ENCODE data around the gene MAGEA3.
"Not testable (repeated sequence)": the region's sequence is repeated elsewhere in the genome, so short reads cannot be mapped to it uniquely, and the experiment has no call there.

MAGEA3 gene

DNA sequence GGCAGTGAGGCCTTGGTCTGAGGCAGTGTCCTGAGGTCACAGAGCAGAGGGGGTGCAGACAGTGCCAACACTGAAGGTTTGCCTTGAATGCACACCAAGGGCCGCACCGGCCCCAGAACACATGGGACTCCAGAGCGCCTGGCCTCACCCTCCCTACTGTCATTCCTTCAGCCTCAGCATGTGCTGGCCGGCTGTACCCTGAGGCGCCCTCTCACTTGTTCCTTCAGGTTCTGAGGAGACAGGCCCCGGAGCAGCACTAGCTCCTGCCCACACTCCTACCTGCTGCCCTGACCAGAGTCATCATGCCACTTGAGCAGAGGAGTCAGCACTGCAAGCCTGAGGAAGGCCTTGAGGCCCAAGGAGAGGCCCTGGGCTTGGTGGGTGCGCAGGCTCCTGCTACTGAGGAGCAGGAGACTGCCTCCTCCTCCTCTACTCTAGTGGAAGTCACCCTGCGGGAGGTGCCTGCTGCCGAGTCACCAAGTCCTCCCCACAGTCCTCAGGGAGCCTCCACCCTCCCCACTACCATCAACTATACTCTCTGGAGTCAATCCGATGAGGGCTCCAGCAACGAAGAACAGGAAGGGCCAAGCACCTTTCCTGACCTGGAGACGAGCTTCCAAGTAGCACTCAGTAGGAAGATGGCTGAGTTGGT lies 37.4 kb downstream of the MAGEA3 start:
- DNase-seq (ENCODE audit: low spot score): no peak

DNA sequence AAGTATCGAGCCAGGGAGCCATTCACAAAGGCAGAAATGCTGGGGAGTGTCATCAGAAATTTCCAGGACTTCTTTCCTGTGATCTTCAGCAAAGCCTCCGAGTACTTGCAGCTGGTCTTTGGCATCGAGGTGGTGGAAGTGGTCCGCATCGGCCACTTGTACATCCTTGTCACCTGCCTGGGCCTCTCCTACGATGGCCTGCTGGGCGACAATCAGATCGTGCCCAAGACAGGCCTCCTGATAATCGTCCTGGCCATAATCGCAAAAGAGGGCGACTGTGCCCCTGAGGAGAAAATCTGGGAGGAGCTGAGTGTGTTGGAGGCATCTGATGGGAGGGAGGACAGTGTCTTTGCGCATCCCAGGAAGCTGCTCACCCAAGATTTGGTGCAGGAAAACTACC lies 37.9 kb downstream of the MAGEA3 start:
- DNase-seq (ENCODE audit: low spot score): not testable (repeated sequence)

DNA sequence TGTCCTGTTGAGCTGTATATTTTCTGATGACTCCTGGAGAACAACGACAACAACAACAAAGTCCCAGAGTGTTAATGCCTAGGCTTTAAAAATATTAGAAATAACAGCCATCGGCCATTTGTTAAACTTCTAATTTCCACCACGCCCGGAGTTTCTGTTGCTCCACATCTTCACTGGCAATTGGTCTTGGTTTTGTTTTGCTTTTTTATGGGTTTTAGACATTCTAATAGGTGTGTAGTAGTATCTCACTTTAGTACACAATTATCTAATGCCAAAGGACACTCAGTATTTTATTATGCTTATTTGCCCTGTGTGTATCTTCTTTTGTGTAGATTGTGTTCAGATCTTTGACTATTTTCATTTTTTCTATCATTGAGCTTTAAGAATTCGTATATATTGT lies 40.0 kb downstream of the MAGEA3 start:
- no peak for DNase-seq (ENCODE audit: low spot score)
